DND-41 (cell line): ENCODE measurements around the gene TBC1D22A.

ENCODE experiments used
- ATAC-seq: fragments of 200-7000 bp; cut with Tn5 transposase; 3 replicates; pipeline ENCODE4 v1.9.1; 2021; ENCODE audit warnings: low read depth; ENCODE audit not compliant: insufficient read depth
- DNase-seq: peaks from one replicate; pipeline ENCODE4 v3.0.0-alpha.2; 2020
- H2AFZ ChIP-seq: 2 replicates; pipeline ENCODE4 v1.6.0; 2012; ENCODE audit warnings: low read depth, low read length
- H3K27ac ChIP-seq: 2 replicates; pipeline ENCODE4 v1.5.1; 2012; ENCODE audit warnings: low read length, inconsistent platforms
- H3K27me3 ChIP-seq: fragments of 200-600 bp; sonication (generic); 2 replicates; pipeline ENCODE4 v1.6.0; 2012; ENCODE audit warnings: low read length, mild to moderate bottlenecking, inconsistent platforms; ENCODE audit not compliant: insufficient read depth, poor library complexity
- H3K36me3 ChIP-seq: 2 replicates; pipeline ENCODE4 v1.5.1; 2012; ENCODE audit warnings: low read length, inconsistent platforms; ENCODE audit not compliant: insufficient read depth
- H3K4me1 ChIP-seq: 2 replicates; pipeline ENCODE4 v1.5.1; 2012; ENCODE audit warnings: mild to moderate bottlenecking, low read length; ENCODE audit not compliant: insufficient read depth
- H3K4me2 ChIP-seq: 2 replicates; pipeline ENCODE4 v1.6.0; 2012; ENCODE audit warnings: mild to moderate bottlenecking, moderate library complexity, low read length, inconsistent platforms; ENCODE audit not compliant: insufficient read depth
- H3K4me3 ChIP-seq, 2 experiments: fragments of 200-600 bp in 1 of 2; shearing (Covaris generic) in 1 of 2; 2 replicates each; pipeline ENCODE4 v1.5.1; 2012 to 2016; ENCODE audit warnings: inconsistent platforms in 2 of 2, low read length in 2 of 2, mild to moderate bottlenecking in 2 of 2, low read depth in 1 of 2, moderate library complexity in 1 of 2
- H3K79me2 ChIP-seq: 2 replicates; pipeline ENCODE4 v1.6.0; 2012; ENCODE audit warnings: low read length, inconsistent platforms; ENCODE audit not compliant: insufficient read depth
- H3K9ac ChIP-seq: 2 replicates; pipeline ENCODE4 v1.6.0; 2012; ENCODE audit warnings: low read depth, mild to moderate bottlenecking, inconsistent platforms, low read length, moderate library complexity
- H3K9me3 ChIP-seq: 2 replicates; pipeline ENCODE4 v1.5.1; 2012; ENCODE audit warnings: low read length, moderate library complexity, mild to moderate bottlenecking, inconsistent platforms; ENCODE audit not compliant: insufficient read depth, severe bottlenecking
- H4K20me1 ChIP-seq: 2 replicates; pipeline ENCODE4 v1.6.0; 2012; ENCODE audit warnings: low read length; ENCODE audit not compliant: insufficient read depth
- EZH2 ChIP-seq: IDR thresholded peaks from 3 replicates; pipeline ENCODE4 v1.6.1; 2012; ENCODE audit warnings: borderline replicate concordance, low read depth, mild to moderate bottlenecking, moderate library complexity, low read length, inconsistent platforms; ENCODE audit not compliant: severe bottlenecking
- TF ChIP-seq, protein P1 (sequence below): IDR thresholded peaks from 2 replicates; pipeline ENCODE4 v1.5.1; 2012; ENCODE audit warnings: borderline replicate concordance, low read length, moderate library complexity, mild to moderate bottlenecking; ENCODE audit not compliant: poor library complexity, severe bottlenecking; ENCODE audit errors: extremely low read depth

Gene TBC1D22A

GRCh38 chr22:47072642-47072967 lies 310.2 kb downstream of the TBC1D22A start:
- no peak for DNase-seq
- H3K79me2 ChIP-seq = peaks cover 9% of the 10 kb centered on the region
- H3K4me3 ChIP-seq = no peak overlapping the region
- no peak for ATAC-seq
- TF ChIP-seq, protein P1, sequence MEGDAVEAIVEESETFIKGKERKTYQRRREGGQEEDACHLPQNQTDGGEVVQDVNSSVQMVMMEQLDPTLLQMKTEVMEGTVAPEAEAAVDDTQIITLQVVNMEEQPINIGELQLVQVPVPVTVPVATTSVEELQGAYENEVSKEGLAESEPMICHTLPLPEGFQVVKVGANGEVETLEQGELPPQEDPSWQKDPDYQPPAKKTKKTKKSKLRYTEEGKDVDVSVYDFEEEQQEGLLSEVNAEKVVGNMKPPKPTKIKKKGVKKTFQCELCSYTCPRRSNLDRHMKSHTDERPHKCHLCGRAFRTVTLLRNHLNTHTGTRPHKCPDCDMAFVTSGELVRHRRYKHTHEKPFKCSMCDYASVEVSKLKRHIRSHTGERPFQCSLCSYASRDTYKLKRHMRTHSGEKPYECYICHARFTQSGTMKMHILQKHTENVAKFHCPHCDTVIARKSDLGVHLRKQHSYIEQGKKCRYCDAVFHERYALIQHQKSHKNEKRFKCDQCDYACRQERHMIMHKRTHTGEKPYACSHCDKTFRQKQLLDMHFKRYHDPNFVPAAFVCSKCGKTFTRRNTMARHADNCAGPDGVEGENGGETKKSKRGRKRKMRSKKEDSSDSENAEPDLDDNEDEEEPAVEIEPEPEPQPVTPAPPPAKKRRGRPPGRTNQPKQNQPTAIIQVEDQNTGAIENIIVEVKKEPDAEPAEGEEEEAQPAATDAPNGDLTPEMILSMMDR = no peak
- no peak for TF ChIP-seq EZH2
- no peak overlapping the region for H3K4me2 ChIP-seq
- H3K4me1 ChIP-seq = no peaks in the 10 kb centered on the region
- H3K36me3 ChIP-seq = peaks cover 13% of the 10 kb centered on the region; the same call in 1 of the 2 replicates
- H4K20me1 ChIP-seq = peaks cover 3% of the 10 kb centered on the region; the same call in 1 of the 2 replicates
- no peak overlapping the region for H2AFZ ChIP-seq
- H3K9me3 ChIP-seq = peaks cover 28% of the 10 kb centered on the region
- H3K27me3 ChIP-seq = no peaks in the 10 kb centered on the region
- H3K27ac ChIP-seq = no peak overlapping the region
- no peak overlapping the region for H3K9ac ChIP-seq

GRCh38 chr22:47073075-47073474 lies 310.6 kb downstream of the TBC1D22A start:
- ATAC-seq (no peak), DNase-seq (no peak)
- peaks cover 3% of the 10 kb centered on the region; the same call in 1 of the 2 replicates for H4K20me1 ChIP-seq
- peaks cover 13% of the 10 kb centered on the region; the same call in 1 of the 2 replicates for H3K36me3 ChIP-seq
- no peak overlapping the region for H3K9ac ChIP-seq
- no peak overlapping the region for H3K4me2 ChIP-seq
- H3K4me1 ChIP-seq = no peaks in the 10 kb centered on the region
- no peak overlapping the region for H3K4me3 ChIP-seq
- peaks cover 30% of the 10 kb centered on the region for H3K9me3 ChIP-seq
- H2AFZ ChIP-seq = no peak overlapping the region
- peaks cover 9% of the 10 kb centered on the region for H3K79me2 ChIP-seq
- H3K27me3 ChIP-seq = no peaks in the 10 kb centered on the region
- TF ChIP-seq EZH2 = no peak
- TF ChIP-seq, protein P1 = no peak
- no peak overlapping the region for H3K27ac ChIP-seq

DNA sequence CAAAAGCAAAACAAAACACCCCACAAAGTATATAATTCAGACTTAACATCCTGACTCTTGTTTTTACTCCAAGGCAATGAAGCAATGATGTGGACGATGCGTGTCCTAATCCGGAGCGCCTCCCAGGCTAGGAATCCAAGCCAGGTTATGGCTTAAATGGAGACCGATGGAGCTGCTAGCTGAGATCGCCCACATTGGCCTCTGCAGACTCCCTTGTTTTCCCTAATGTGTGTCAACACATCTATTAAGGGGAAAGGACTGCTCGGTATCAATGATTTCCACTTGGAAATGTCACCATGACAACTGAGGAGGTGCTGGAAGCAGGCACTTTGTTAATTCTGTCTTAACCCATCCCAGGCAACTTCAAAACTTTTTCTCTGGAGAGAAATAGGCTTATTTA lies 311.7 kb downstream of the TBC1D22A start:
- Histone ChIP-seq H3K9me3 (peaks cover 34% of the 10 kb centered on the region), H3K4me3 (no peak overlapping the region), H3K79me2 (peaks cover 9% of the 10 kb centered on the region), H2AFZ (no peak overlapping the region), H3K27me3 (no peaks in the 10 kb centered on the region), H3K36me3 (peaks cover 13% of the 10 kb centered on the region; the same call in 1 of the 2 replicates), H3K4me2 (no peak overlapping the region), H3K9ac (no peak overlapping the region), H4K20me1 (peaks cover 3% of the 10 kb centered on the region; the same call in 1 of the 2 replicates), H3K27ac (no peak overlapping the region), H3K4me1 (no peaks in the 10 kb centered on the region)
- ATAC-seq = no peak
- no peak for DNase-seq
- no peak for TF ChIP-seq EZH2
- TF ChIP-seq, protein P1 = no peak

GRCh38 chr22:47075568-47075967 lies 313.1 kb downstream of the TBC1D22A start:
- Histone ChIP-seq H3K4me2 (no peak overlapping the region), H3K9ac (no peak overlapping the region), H3K9me3 (peaks cover 40% of the 10 kb centered on the region), H3K36me3 (peaks cover 13% of the 10 kb centered on the region; the same call in 1 of the 2 replicates), H3K27ac (no peak overlapping the region), H3K4me3 (no peak overlapping the region), H3K79me2 (peaks cover 6% of the 10 kb centered on the region), H3K4me1 (no peaks in the 10 kb centered on the region), H4K20me1 (peaks cover 3% of the 10 kb centered on the region; the same call in 1 of the 2 replicates), H2AFZ (no peak overlapping the region), H3K27me3 (no peaks in the 10 kb centered on the region)
- no peak for TF ChIP-seq EZH2
- TF ChIP-seq, protein P1 = no peak
- ATAC-seq (no peak), DNase-seq (no peak)
